ENCODE data around the gene KNOP1. TPM values are rescaled to one million over a fixed set of nuclear protein-coding genes. Genes with fewer than 3 reads are reported as not detected.

The KNOP1 gene
- total and polyA plus RNA-seq, 2 donors (not counting 3 experiments of a cell fraction or from before 2014, with no cell fraction given), result 6.7 to 33.5 TPM

DNA sequence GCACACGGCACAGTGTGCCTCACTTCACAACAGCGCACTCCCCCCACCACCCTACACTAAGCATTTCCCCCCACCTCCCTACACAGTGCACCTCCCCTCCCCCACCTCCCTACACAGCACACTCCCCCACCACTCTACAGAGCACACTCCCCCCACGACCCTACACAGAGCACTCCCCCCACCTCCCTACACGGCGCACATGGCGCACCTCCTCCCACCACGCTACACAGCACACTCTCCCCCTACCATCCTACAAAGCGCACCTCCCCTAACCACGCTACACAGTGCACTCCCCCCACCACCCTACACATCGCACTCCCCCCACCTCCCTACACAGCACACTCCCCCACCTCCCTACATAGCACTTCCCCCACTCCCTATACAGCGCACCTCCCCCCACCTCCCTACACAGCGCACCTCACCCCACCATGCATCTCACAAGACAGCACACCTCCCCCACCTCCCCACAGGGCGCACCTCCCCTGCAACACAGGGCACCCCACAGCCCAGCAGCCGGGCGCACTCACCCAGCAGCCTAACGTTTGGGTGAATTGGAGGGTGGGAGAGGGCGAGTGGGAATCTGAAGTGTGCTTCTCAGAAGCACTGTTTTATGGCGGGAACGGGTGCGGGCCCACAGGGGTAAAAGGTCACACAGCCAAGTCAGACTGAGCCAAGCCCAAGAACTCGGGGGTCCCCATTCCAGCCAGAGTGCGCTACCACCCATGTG, 10.3 kb downstream of the KNOP1 start:
- Histone ChIP-seq H3K9me1 (replicated peaks; ENCODE audit: control insufficient read depth, extremely low read depth, insufficient read depth, low read length) (no peaks in the 10 kb centered on the region), H3K27me3 (ENCODE audit: control insufficient read depth in 2 of 2, insufficient read depth in 2 of 2, low read length in 2 of 2) (no peaks in the 10 kb centered on the region), H3K4me3 (replicated peaks in 1 of 3; ENCODE audit: insufficient read depth in 1 of 3, low read depth in 1 of 3, low read length in 3 of 3) (no peak overlapping the region), H3K9ac (replicated peaks; ENCODE audit: extremely low read depth, insufficient read depth, low read length) (no peak overlapping the region), H3K27ac (ENCODE audit: insufficient read depth, low read depth, low read length) (no peak overlapping the region), H3K36me3 (ENCODE audit: control insufficient read depth in 2 of 2, extremely low read depth in 1 of 2, insufficient read depth in 2 of 2, low read length in 2 of 2) (peaks cover 8 to 14% of the 10 kb centered on the region in 2 experiments), H3K9me3 (replicated peaks; ENCODE audit: control insufficient read depth, insufficient read depth, low read length) (no peaks in the 10 kb centered on the region), H4K20me1 (replicated peaks; ENCODE audit: control insufficient read depth, extremely low read depth, insufficient read depth, low read length) (no peaks in the 10 kb centered on the region), H3K79me2 (ENCODE audit: control insufficient read depth, insufficient read depth, low read length) (peaks cover 5% of the 10 kb centered on the region), H3K4me1 (ENCODE audit: control insufficient read depth, extremely low read depth, insufficient read depth, low read length) (peaks cover 5% of the 10 kb centered on the region), H3K4me2 (ENCODE audit: insufficient read depth, low read length) (no peak overlapping the region), H2AFZ (ENCODE audit: low read depth, low read length) (no peak overlapping the region)
- CTCF ChIA-PET, result interaction anchor here (1.4 kb wide), 1 partner anchor 26 kb away, joined by 4 read pairs; no protein-coding TSS in a partner anchor
- DNase-seq (ENCODE audit: low read depth, low spot score) (no peak), FAIRE-seq (no peak)
- dilution Hi-C loops (cut with MboI; ENCODE audit: extremely low pct_ligation_motif_present, low sequenced_read_pairs), result no loop called here
- TF ChIP-seq EZH2 (IDR thresholded peaks at IDR 0.05; ENCODE audit: borderline replicate concordance, low read depth, low read length, severe bottlenecking) (no peak), GATA2 (IDR thresholded peaks at IDR 0.05; ENCODE audit: insufficient read depth, insufficient read length, low read depth, low read length) (no peak), JUN (IDR thresholded peaks at IDR 0.05; ENCODE audit: borderline replicate concordance, insufficient read depth, insufficient read length, low read depth) (no peak), FOS (IDR thresholded peaks at IDR 0.05; ENCODE audit: borderline replicate concordance, insufficient read depth, low read length) (no peak), MYC (IDR thresholded peaks at IDR 0.05; ENCODE audit: low read depth, low read length) (no peak), POLR2AphosphoS5 (IDR thresholded peaks at IDR 0.05; ENCODE audit: insufficient read depth, low read depth, low read length) (no peak), POLR2A (IDR thresholded peaks at IDR 0.05; ENCODE audit: low read depth, low read length) (no peak)
- TF ChIP-seq, protein P1, sequence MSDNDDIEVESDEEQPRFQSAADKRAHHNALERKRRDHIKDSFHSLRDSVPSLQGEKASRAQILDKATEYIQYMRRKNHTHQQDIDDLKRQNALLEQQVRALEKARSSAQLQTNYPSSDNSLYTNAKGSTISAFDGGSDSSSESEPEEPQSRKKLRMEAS (IDR thresholded peaks at IDR 0.05; ENCODE audit: insufficient read depth, insufficient read length), result no peak
- TF ChIP-seq, protein P2, sequence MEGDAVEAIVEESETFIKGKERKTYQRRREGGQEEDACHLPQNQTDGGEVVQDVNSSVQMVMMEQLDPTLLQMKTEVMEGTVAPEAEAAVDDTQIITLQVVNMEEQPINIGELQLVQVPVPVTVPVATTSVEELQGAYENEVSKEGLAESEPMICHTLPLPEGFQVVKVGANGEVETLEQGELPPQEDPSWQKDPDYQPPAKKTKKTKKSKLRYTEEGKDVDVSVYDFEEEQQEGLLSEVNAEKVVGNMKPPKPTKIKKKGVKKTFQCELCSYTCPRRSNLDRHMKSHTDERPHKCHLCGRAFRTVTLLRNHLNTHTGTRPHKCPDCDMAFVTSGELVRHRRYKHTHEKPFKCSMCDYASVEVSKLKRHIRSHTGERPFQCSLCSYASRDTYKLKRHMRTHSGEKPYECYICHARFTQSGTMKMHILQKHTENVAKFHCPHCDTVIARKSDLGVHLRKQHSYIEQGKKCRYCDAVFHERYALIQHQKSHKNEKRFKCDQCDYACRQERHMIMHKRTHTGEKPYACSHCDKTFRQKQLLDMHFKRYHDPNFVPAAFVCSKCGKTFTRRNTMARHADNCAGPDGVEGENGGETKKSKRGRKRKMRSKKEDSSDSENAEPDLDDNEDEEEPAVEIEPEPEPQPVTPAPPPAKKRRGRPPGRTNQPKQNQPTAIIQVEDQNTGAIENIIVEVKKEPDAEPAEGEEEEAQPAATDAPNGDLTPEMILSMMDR (IDR thresholded peaks at IDR 0.05; ENCODE audit: extremely low read depth in 1 of 2, insufficient read depth in 1 of 2, low read depth in 1 of 2, low read length in 2 of 2), result no peak
- POLR2A ChIA-PET, result no interaction called here
- BruUV-seq (replicated peaks), result no TSS peak
- intact Hi-C loops (cut with micrococcal nuclease), result no loop called here

Measured in endothelial cell of umbilical vein (primary cell).